Measurements from ENCODE around the gene TPSG1.

- TF ChIP-seq CTCF (IDR thresholded peaks at IDR 0.05) (no peak), POLR2A (IDR thresholded peaks at IDR 0.05) (no peak)
Observed at GRCh38 chr16:1193825-1194581, 31.1 kb downstream of the TPSG1 start.

Data from uterus (tissue), 2 donors.